IMR-90 (cell line): ENCODE results near the gene BRINP1. TPM values are rescaled to one million over a fixed set of nuclear protein-coding genes. Genes with fewer than 3 reads are reported as not detected.

Source experiments
- ATAC-seq: fragments of 200-7000 bp; cut with Tn5 transposase; 2 replicates; pipeline ENCODE4 v1.9.1; 2020; ENCODE audit warnings: low read depth, mild to moderate bottlenecking, moderate library complexity
- BruUV-seq: library from RNA; stranded (reverse); fragments of 400-500 nt; replicated peaks from 2 replicates; lab custom pipeline; 2021; lab: Mats Ljungman, UMichigan
- CTCF ChIA-PET: fragments of 300-600 bp; formaldehyde crosslinking; extraction: SDS; loops from one replicate; lab custom pipeline; 2021; ENCODE audit warnings: antibody characterized with exemption; lab: Yijun Ruan, JAX
- POLR2A ChIA-PET: fragments of 300-600 bp; sonication (Branson Sonifier 250); formaldehyde crosslinking; loops from one replicate; lab custom pipeline; 2022; ENCODE audit warnings: antibody characterized with exemption; ENCODE audit not compliant: unreplicated experiment; lab: Charles Lee
- DNase-seq: peaks from one replicate; pipeline ENCODE4 v3.0.0; 2013
- H2AFZ ChIP-seq: replicated peaks from 2 replicates; pipeline ENCODE3; 2013; ENCODE audit warnings: low read length, mild to moderate bottlenecking; ENCODE audit not compliant: poor library complexity
- H2AK5ac ChIP-seq: 2 replicates; pipeline ENCODE4 v1.6.1; 2013; ENCODE audit warnings: low read depth, low read length, inconsistent platforms
- H2AK9ac ChIP-seq: replicated peaks from 2 replicates; pipeline ENCODE3; 2013; ENCODE audit warnings: mild to moderate bottlenecking, low read depth, low read length, moderate library complexity; ENCODE audit not compliant: poor library complexity
- H2BK120ac ChIP-seq: 2 replicates; pipeline ENCODE4 v1.6.1; 2013; ENCODE audit warnings: low read depth, low read length, inconsistent platforms
- H2BK15ac ChIP-seq: 3 replicates; pipeline ENCODE4 v1.6.1; 2013; ENCODE audit warnings: low read depth, low read length, inconsistent platforms
- H2BK20ac ChIP-seq: 2 replicates; pipeline ENCODE4 v1.6.1; 2013; ENCODE audit warnings: low read depth, mild to moderate bottlenecking, inconsistent platforms, low read length, moderate library complexity
- H2BK5ac ChIP-seq: 2 replicates; pipeline ENCODE4 v1.6.1; 2013; ENCODE audit warnings: mild to moderate bottlenecking, low read depth, low read length, inconsistent platforms; ENCODE audit not compliant: poor library complexity, severe bottlenecking
- H3K14ac ChIP-seq: replicated peaks from 2 replicates; pipeline ENCODE4 v1.6.1; 2013; ENCODE audit warnings: low read depth, low read length, inconsistent platforms
- H3K18ac ChIP-seq: 2 replicates; pipeline ENCODE4 v1.6.1; 2013; ENCODE audit warnings: low read depth, low read length, control low read depth
- H3K23ac ChIP-seq: 2 replicates; pipeline ENCODE4 v1.6.1; 2013; ENCODE audit warnings: low read depth, low read length, inconsistent platforms
- H3K27ac ChIP-seq: 2 replicates; pipeline ENCODE4 v1.5.1; 2013; ENCODE audit warnings: mild to moderate bottlenecking, control low read depth, low read length; ENCODE audit not compliant: insufficient read depth
- H3K27me3 ChIP-seq: 2 replicates; pipeline ENCODE4 v1.6.1; 2013; ENCODE audit warnings: low read length; ENCODE audit not compliant: control insufficient read depth, insufficient read depth
- H3K36me3 ChIP-seq: 2 replicates; pipeline ENCODE4 v1.6.1; 2013; ENCODE audit warnings: low read length, mixed read lengths; ENCODE audit not compliant: control insufficient read depth, insufficient read depth
- H3K4ac ChIP-seq: 2 replicates; pipeline ENCODE4 v1.6.1; 2013; ENCODE audit warnings: low read depth, low read length, inconsistent platforms
- H3K4me1 ChIP-seq: 2 replicates; pipeline ENCODE4 v1.6.1; 2013; ENCODE audit warnings: low read length, mixed read lengths; ENCODE audit not compliant: control insufficient read depth, insufficient read depth
- H3K4me2 ChIP-seq: 2 replicates; pipeline ENCODE4 v1.6.1; 2013; ENCODE audit warnings: low read depth, mild to moderate bottlenecking, control low read depth, low read length, moderate library complexity
- H3K4me3 ChIP-seq: 2 replicates; pipeline ENCODE4 v1.5.1; 2013; ENCODE audit warnings: low read depth, mild to moderate bottlenecking, control low read depth, low read length, moderate library complexity; ENCODE audit not compliant: insufficient read depth
- H3K56ac ChIP-seq: 2 replicates; pipeline ENCODE4 v1.6.1; 2013; ENCODE audit warnings: low read length, inconsistent platforms; ENCODE audit not compliant: insufficient read depth; ENCODE audit errors: extremely low read depth
- H3K79me1 ChIP-seq, 2 experiments: 2 replicates each; pipeline ENCODE4 v1.6.1; 2013; ENCODE audit warnings: low read length in 2 of 2, inconsistent platforms in 1 of 2, low read depth in 1 of 2
- H3K9ac ChIP-seq: 2 replicates; pipeline ENCODE4 v1.6.1; 2013; ENCODE audit warnings: low read depth, low read length, control low read depth
- H3K9me1 ChIP-seq: 2 replicates; pipeline ENCODE4 v1.6.1; 2013; ENCODE audit warnings: low read length, inconsistent platforms; ENCODE audit not compliant: insufficient read depth
- H3K9me3 ChIP-seq: 2 replicates; pipeline ENCODE4 v1.6.1; 2013; ENCODE audit warnings: low read length; ENCODE audit not compliant: control insufficient read depth, insufficient read depth
- H4K20me1 ChIP-seq: 2 replicates; pipeline ENCODE4 v1.6.1; 2013; ENCODE audit warnings: low read length, inconsistent platforms; ENCODE audit not compliant: insufficient read depth
- H4K5ac ChIP-seq: 2 replicates; pipeline ENCODE4 v1.6.1; 2013; ENCODE audit warnings: mild to moderate bottlenecking, low read depth, low read length, control low read depth
- H4K8ac ChIP-seq, 2 experiments: 2 replicates each; pipeline ENCODE4 v1.6.1; 2013; ENCODE audit warnings: low read depth in 2 of 2, low read length in 2 of 2, control low read depth in 1 of 2, inconsistent platforms in 1 of 2
- H4K91ac ChIP-seq: 2 replicates; pipeline ENCODE4 v1.6.1; 2013; ENCODE audit warnings: low read depth, low read length, inconsistent platforms; ENCODE audit not compliant: insufficient read depth
- BHLHE40 ChIP-seq: fragments of 150-350 bp; IDR thresholded peaks from 2 replicates; pipeline ENCODE4 v1.6.1; 2016; ENCODE audit warnings: mild to moderate bottlenecking, low read depth, low read length
- CEBPB ChIP-seq: IDR thresholded peaks from 2 replicates; pipeline ENCODE4 v1.6.1; 2012; ENCODE audit warnings: low read depth, low read length, improper control_type of control experiment
- CHD1 ChIP-seq: IDR thresholded peaks from 2 replicates; pipeline ENCODE4 v1.6.1; 2012; ENCODE audit warnings: low read depth, low read length, improper control_type of control experiment
- ELK1 ChIP-seq: fragments of 150-350 bp; IDR thresholded peaks from 2 replicates; pipeline ENCODE4 v1.6.1; 2016; ENCODE audit warnings: low read depth, mild to moderate bottlenecking, low read length, moderate library complexity, borderline replicate concordance
- FOS ChIP-seq: fragments of 150-350 bp; IDR thresholded peaks from 2 replicates; pipeline ENCODE4 v1.6.1; 2016; ENCODE audit warnings: low read depth, low read length
- MAFK ChIP-seq: IDR thresholded peaks from 2 replicates; pipeline ENCODE4 v1.6.1; 2012; ENCODE audit warnings: low read depth, low read length, improper control_type of control experiment
- MAZ ChIP-seq: IDR thresholded peaks from 2 replicates; pipeline ENCODE4 v1.6.1; 2012; ENCODE audit warnings: low read depth, mild to moderate bottlenecking, low read length, improper control_type of control experiment, moderate library complexity, borderline replicate concordance
- MXI1 ChIP-seq: IDR thresholded peaks from 2 replicates; pipeline ENCODE4 v1.6.1; 2012; ENCODE audit warnings: low read depth, mild to moderate bottlenecking, low read length, moderate library complexity, borderline replicate concordance
- NFE2L2 ChIP-seq: fragments of 150-350 bp; IDR thresholded peaks from 2 replicates; pipeline ENCODE4 v1.6.1; 2016; ENCODE audit warnings: low read depth, mild to moderate bottlenecking, low read length
- POLR2A ChIP-seq: IDR thresholded peaks from 2 replicates; pipeline ENCODE4 v1.6.1; 2012; ENCODE audit warnings: mild to moderate bottlenecking, low read depth, low read length
- RAD21 ChIP-seq: IDR thresholded peaks from 2 replicates; pipeline ENCODE4 v1.6.1; 2012; ENCODE audit warnings: low read length, improper control_type of control experiment
- RCOR1 ChIP-seq: IDR thresholded peaks from 2 replicates; pipeline ENCODE4 v1.6.1; 2012; ENCODE audit warnings: mild to moderate bottlenecking, low read length, improper control_type of control experiment; ENCODE audit not compliant: insufficient replicate concordance
- RFX5 ChIP-seq: IDR thresholded peaks from 2 replicates; pipeline ENCODE4 v1.8.0; 2012; ENCODE audit warnings: low read depth, mild to moderate bottlenecking, low read length, moderate library complexity
- SMC3 ChIP-seq: fragments of 150-350 bp; IDR thresholded peaks from 2 replicates; pipeline ENCODE4 v1.6.1; 2016; ENCODE audit warnings: low read depth, mild to moderate bottlenecking, antibody characterized with exemption, low read length, moderate library complexity
- WGBS, 2 experiments: methylation state at CpG; one replicate each; pipeline versions ENCODE4 v1.1.5 to v1.1.7; 2013; ENCODE audit warnings: missing lambda C conversion rate in 2 of 2; ENCODE audit not compliant: insufficient read length in 1 of 2; ENCODE audit errors: extremely low coverage in 2 of 2; 5-methylcytosine and 5-hydroxymethylcytosine counted together
- dilution Hi-C: fragments of 300-500 bp; cut with HindIII; formaldehyde crosslinking; loops from one replicate; pipeline ENCODE4 v1.14.3; 2018; ENCODE audit warnings: low sequenced_read_pairs; ENCODE audit not compliant: unreplicated experiment
- in situ Hi-C: fragments of 300-500 bp; cut with MboI; formaldehyde crosslinking; loops from 3 replicates; pipeline ENCODE4 v1.14.3; 2019; ENCODE audit warnings: low sequenced_read_pairs, inconsistent platforms, mixed read lengths
- intact Hi-C: fragments of 100-400 bp; cut with micrococcal nuclease; formaldehyde crosslinking; loops from 2 replicates; pipeline ENCODE4 v1.10.0; 2022
- polyA plus RNA-seq, 3 experiments: library from polyadenylated mRNA; depleted of rRNA; stranded (reverse); fragments of >200 nt; gene quantifications; 2 replicates each; pipeline ENCODE4 v1.2.3, GENCODE V29; 2012; ENCODE audit warnings: low replicate concordance in 1 of 3
- total RNA-seq: library from RNA; depleted of rRNA; stranded (reverse); fragments of >200 nt; gene quantifications from 2 replicates; pipeline ENCODE4 v1.2.3, GENCODE V29; 2012
- TF ChIP-seq, protein P1 (sequence below): fragments of 150-350 bp; IDR thresholded peaks from 2 replicates; pipeline ENCODE4 v1.6.1; 2017; ENCODE audit warnings: mild to moderate bottlenecking, antibody characterized with exemption, low read length, low read depth
- TF ChIP-seq, protein P2 (sequence below): conservative IDR thresholded peaks from 2 replicates; pipeline ENCODE4 v1.5.1; 2012; ENCODE audit warnings: mild to moderate bottlenecking, low read depth, low read length, improper control_type of control experiment

Gene BRINP1
- total and polyA plus RNA-seq, 2 of the 4 experiments (the other 2 are of a cell fraction): under 0.01 TPM; not detected in 1

DNA sequence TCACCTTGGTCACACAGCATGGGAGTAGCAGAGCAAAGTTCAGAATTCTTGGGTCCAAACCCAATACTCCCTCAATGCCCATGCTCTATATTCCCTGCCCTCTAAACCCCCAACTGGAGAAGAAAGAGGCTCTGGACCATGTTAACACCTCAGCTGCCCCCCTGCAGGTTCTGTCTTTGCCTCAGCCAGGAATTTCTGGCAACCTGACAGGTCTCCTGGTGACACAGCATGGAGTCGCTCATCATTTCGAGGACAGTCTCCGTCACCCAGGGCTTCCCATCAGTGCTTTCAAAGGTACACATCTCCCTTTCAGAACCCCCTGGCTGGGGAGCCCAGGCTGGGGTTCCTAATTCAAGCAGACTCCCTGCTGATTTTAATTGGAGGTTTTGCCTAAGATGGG is 189.5 kb downstream of the BRINP1 start:
- Histone ChIP-seq H4K5ac (no peak overlapping the region), H2AK5ac (no peak overlapping the region), H4K91ac (no peak overlapping the region), H4K8ac (no peak overlapping the region), H2BK20ac (no peak overlapping the region), H3K23ac (no peak overlapping the region), H3K36me3 (no peaks in the 10 kb centered on the region), H3K79me1 (no peaks in the 10 kb centered on the region), H2AFZ (no peak overlapping the region), H3K4me1 (no peaks in the 10 kb centered on the region), H3K4ac (no peak overlapping the region), H3K9ac (no peak overlapping the region), H2AK9ac (no peak overlapping the region), H2BK15ac (no peak overlapping the region), H2BK5ac (no peak overlapping the region), H3K27me3 (no peaks in the 10 kb centered on the region), H3K27ac (no peak overlapping the region), H3K4me3 (no peak overlapping the region), H3K56ac (no peak overlapping the region), H3K14ac (no peak overlapping the region), H3K18ac (no peak overlapping the region), H3K9me3 (peaks cover 26% of the 10 kb centered on the region), H3K9me1 (no peaks in the 10 kb centered on the region), H4K20me1 (no peaks in the 10 kb centered on the region), H3K4me2 (no peak overlapping the region), H2BK120ac (no peak overlapping the region)
- in situ Hi-C loops: no loop called here
- CTCF ChIA-PET: no interaction called here
- intact Hi-C loops: no loop called here
- dilution Hi-C loops: no loop called here
- DNase-seq (no peak), ATAC-seq (no peak)
- no peak for TF ChIP-seq MAFK
- no peak for TF ChIP-seq ELK1
- TF ChIP-seq RFX5: no peak
- TF ChIP-seq CHD1: no peak
- TF ChIP-seq BHLHE40: no peak
- no peak for TF ChIP-seq RAD21
- no peak for TF ChIP-seq RCOR1
- TF ChIP-seq MAZ: no peak
- no peak for TF ChIP-seq FOS
- no peak for TF ChIP-seq SMC3
- no peak for TF ChIP-seq NFE2L2
- TF ChIP-seq MXI1: no peak
- TF ChIP-seq, protein P1, sequence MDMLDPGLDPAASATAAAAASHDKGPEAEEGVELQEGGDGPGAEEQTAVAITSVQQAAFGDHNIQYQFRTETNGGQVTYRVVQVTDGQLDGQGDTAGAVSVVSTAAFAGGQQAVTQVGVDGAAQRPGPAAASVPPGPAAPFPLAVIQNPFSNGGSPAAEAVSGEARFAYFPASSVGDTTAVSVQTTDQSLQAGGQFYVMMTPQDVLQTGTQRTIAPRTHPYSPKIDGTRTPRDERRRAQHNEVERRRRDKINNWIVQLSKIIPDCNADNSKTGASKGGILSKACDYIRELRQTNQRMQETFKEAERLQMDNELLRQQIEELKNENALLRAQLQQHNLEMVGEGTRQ: no peak
- TF ChIP-seq POLR2A: no peak
- TF ChIP-seq, protein P2, sequence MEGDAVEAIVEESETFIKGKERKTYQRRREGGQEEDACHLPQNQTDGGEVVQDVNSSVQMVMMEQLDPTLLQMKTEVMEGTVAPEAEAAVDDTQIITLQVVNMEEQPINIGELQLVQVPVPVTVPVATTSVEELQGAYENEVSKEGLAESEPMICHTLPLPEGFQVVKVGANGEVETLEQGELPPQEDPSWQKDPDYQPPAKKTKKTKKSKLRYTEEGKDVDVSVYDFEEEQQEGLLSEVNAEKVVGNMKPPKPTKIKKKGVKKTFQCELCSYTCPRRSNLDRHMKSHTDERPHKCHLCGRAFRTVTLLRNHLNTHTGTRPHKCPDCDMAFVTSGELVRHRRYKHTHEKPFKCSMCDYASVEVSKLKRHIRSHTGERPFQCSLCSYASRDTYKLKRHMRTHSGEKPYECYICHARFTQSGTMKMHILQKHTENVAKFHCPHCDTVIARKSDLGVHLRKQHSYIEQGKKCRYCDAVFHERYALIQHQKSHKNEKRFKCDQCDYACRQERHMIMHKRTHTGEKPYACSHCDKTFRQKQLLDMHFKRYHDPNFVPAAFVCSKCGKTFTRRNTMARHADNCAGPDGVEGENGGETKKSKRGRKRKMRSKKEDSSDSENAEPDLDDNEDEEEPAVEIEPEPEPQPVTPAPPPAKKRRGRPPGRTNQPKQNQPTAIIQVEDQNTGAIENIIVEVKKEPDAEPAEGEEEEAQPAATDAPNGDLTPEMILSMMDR: no peak
- TF ChIP-seq CEBPB: no peak
- BruUV-seq: no TSS peak
- WGBS, 2 experiments: no CpG with 5 or more reads among the region's 3 CpGs
- POLR2A ChIA-PET: no interaction called here
